Common myeloid progenitor, CD34-positive (primary cell): ENCODE data around the gene GCNA.

Experiments
- CTCF ChIA-PET: fragments of 350-600 bp; sonication (Branson Sonifier 250); formaldehyde crosslinking; loops from one replicate; lab custom pipeline; 2021; ENCODE audit warnings: antibody characterized with exemption; lab: Charles Lee
- POLR2A ChIA-PET: fragments of 350-600 bp; sonication (Branson Sonifier 250); formaldehyde crosslinking; loops from one replicate; lab custom pipeline; 2021; ENCODE audit warnings: antibody characterized with exemption; lab: Charles Lee
- DNase-seq, 3 donors: peaks; one replicate each; pipeline versions ENCODE4 v3.0.0 to v3.0.0-alpha.2; 2013
- H3K27ac ChIP-seq, 2 experiments: 1 replicate in 1 of 2; 2 replicates in 1 of 2; pipeline ENCODE4 v1.7.0; 2013; ENCODE audit warnings: inconsistent platforms in 2 of 2, low read length in 2 of 2, mild to moderate bottlenecking in 2 of 2, low read depth in 1 of 2, moderate library complexity in 1 of 2; ENCODE audit not compliant: severe bottlenecking in 2 of 2, insufficient read depth in 1 of 2, poor library complexity in 1 of 2
- H3K27me3 ChIP-seq, 5 experiments: replicated peaks in 2 of 5; 1 replicate in 3 of 5; 2 replicates in 2 of 5; pipeline versions ENCODE4 v1.6.1 to v1.7.0; 2013; ENCODE audit warnings: low read length in 4 of 5, mild to moderate bottlenecking in 2 of 5, moderate library complexity in 2 of 5, inconsistent platforms in 1 of 5; ENCODE audit not compliant: insufficient read depth in 5 of 5, control insufficient read depth in 4 of 5
- H3K36me3 ChIP-seq, 4 experiments: 1 replicate in 2 of 4; 2 replicates in 2 of 4; pipeline versions ENCODE4 v1.6.1 to v1.7.0; 2013; ENCODE audit warnings: low read length in 3 of 4, control low read depth in 1 of 4, mild to moderate bottlenecking in 1 of 4; ENCODE audit not compliant: control insufficient read depth in 4 of 4, insufficient read depth in 4 of 4
- H3K4me1 ChIP-seq, 4 experiments: 1 replicate in 3 of 4; 2 replicates in 1 of 4; pipeline versions ENCODE4 v1.6.1 to v1.7.1; 2013; ENCODE audit warnings: low read length in 3 of 4, mild to moderate bottlenecking in 3 of 4, control low read depth in 1 of 4, inconsistent platforms in 1 of 4, moderate library complexity in 1 of 4; ENCODE audit not compliant: control insufficient read depth in 4 of 4, insufficient read depth in 4 of 4; ENCODE audit errors: control extremely low read depth in 1 of 4
- H3K4me3 ChIP-seq, 7 experiments: 1 replicate in 4 of 7; 2 replicates in 3 of 7; pipeline versions ENCODE4 v1.5.1 to v1.7.0; 2013; ENCODE audit warnings: mild to moderate bottlenecking in 7 of 7, low read length in 6 of 7, moderate library complexity in 6 of 7, inconsistent platforms in 2 of 7, low read depth in 2 of 7, control low read depth in 1 of 7; ENCODE audit not compliant: insufficient read depth in 4 of 7, control insufficient read depth in 1 of 7; ENCODE audit errors: extremely low read depth in 1 of 7
- H3K9me3 ChIP-seq, 5 experiments: 1 replicate in 4 of 5; 2 replicates in 1 of 5; pipeline versions ENCODE4 v1.6.1 to v1.7.1; 2013; ENCODE audit warnings: low read length in 4 of 5, mild to moderate bottlenecking in 2 of 5, inconsistent platforms in 1 of 5, low read depth in 1 of 5, moderate library complexity in 1 of 5; ENCODE audit not compliant: control insufficient read depth in 4 of 5, insufficient read depth in 2 of 5; ENCODE audit errors: control extremely low read depth in 1 of 5
- WGBS: methylation state at CpG from one replicate; pipeline ENCODE4 v1.1.5; 2013; ENCODE audit not compliant: insufficient coverage; 5-methylcytosine and 5-hydroxymethylcytosine counted together

The GCNA gene

GRCh38 chrX:71652405-71652804, 74.2 kb downstream of the GCNA start:
- CTCF ChIA-PET: interaction anchor here (0.7 to 1.3 kb wide), 5 partner anchors 16 to 71 kb away, joined by 3 to 5 read pairs (median 3); no protein-coding TSS in a partner anchor
- no peaks in the 10 kb centered on the region for H3K9me3 ChIP-seq
- H3K27ac ChIP-seq: no peak overlapping the region
- no peak overlapping the region for H3K4me3 ChIP-seq
- DNase-seq: peak; percentile 32 to 75 (median 66)
- H3K36me3 ChIP-seq: no peaks in the 10 kb centered on the region
- H3K27me3 ChIP-seq: no peaks in the 10 kb centered on the region
- 88% methylated on average over 1 of the region's 2 CpGs for WGBS
- POLR2A ChIA-PET: no interaction called here
- H3K4me1 ChIP-seq: peaks cover 0 to 6% (median 0%) of the 10 kb centered on the region in 4 experiments

GRCh38 chrX:71653344-71653743, 75.1 kb downstream of the GCNA start:
- CTCF ChIA-PET: interaction anchor here (1.0 kb wide), 1 partner anchor 48 kb away, joined by 3 read pairs; no protein-coding TSS in a partner anchor
- POLR2A ChIA-PET: no interaction called here
- Histone ChIP-seq H3K27ac (no peak overlapping the region), H3K27me3 (no peaks in the 10 kb centered on the region), H3K4me3 (no peak overlapping the region), H3K9me3 (no peaks in the 10 kb centered on the region), H3K4me1 (peaks cover 0 to 6% (median 0%) of the 10 kb centered on the region in 4 experiments), H3K36me3 (no peaks in the 10 kb centered on the region)
- WGBS: 75% methylated on average over 1 of the region's 2 CpGs
- DNase-seq: no peak

GRCh38 chrX:71657267-71657666, 79.0 kb downstream of the GCNA start:
- H3K27me3 ChIP-seq: peaks cover 0 to 14% (median 5%) of the 10 kb centered on the region in 5 experiments
- H3K36me3 ChIP-seq: no peaks in the 10 kb centered on the region
- peaks cover 0 to 5% (median 0%) of the 10 kb centered on the region in 4 experiments for H3K4me1 ChIP-seq
- ChIA-PET CTCF (no interaction called here), POLR2A (no interaction called here)
- no peaks in the 10 kb centered on the region for H3K9me3 ChIP-seq
- no peak overlapping the region for H3K27ac ChIP-seq
- no peak overlapping the region for H3K4me3 ChIP-seq
- DNase-seq: no peak
- 66% methylated on average over 2 of the region's 4 CpGs for WGBS

- CTCF ChIA-PET: no interaction called here
Observed at GRCh38 chrX:71659342-71659741, 81.1 kb downstream of the GCNA start.

GRCh38 chrX:71659959-71660358, 81.7 kb downstream of the GCNA start:
- H3K27me3 ChIP-seq: peaks cover 0 to 14% (median 5%) of the 10 kb centered on the region in 5 experiments
- H3K4me3 ChIP-seq: no peak overlapping the region
- DNase-seq: no peak
- H3K4me1 ChIP-seq: peaks cover 0 to 12% (median 8%) of the 10 kb centered on the region in 4 experiments
- POLR2A ChIA-PET: no interaction called here
- CTCF ChIA-PET: no interaction called here
- 100% methylated on average over 3 of the region's 6 CpGs for WGBS
- no peak overlapping the region for H3K27ac ChIP-seq
- no peaks in the 10 kb centered on the region for H3K36me3 ChIP-seq
- no peaks in the 10 kb centered on the region for H3K9me3 ChIP-seq

More at GRCh38 chrX:71659342-71659741, 81.1 kb downstream of the GCNA start:
- no peak for DNase-seq
- Histone ChIP-seq H3K4me3 (no peak overlapping the region), H3K4me1 (peaks cover 0 to 12% (median 8%) of the 10 kb centered on the region in 4 experiments), H3K27me3 (peaks cover 0 to 14% (median 5%) of the 10 kb centered on the region in 5 experiments), H3K9me3 (no peaks in the 10 kb centered on the region), H3K27ac (no peak overlapping the region), H3K36me3 (no peaks in the 10 kb centered on the region)
- POLR2A ChIA-PET: no interaction called here
- 47% methylated on average over 1 of the region's 3 CpGs for WGBS

GRCh38 chrX:71660562-71661416, 82.6 kb downstream of the GCNA start:
- H3K27me3 ChIP-seq: peaks cover 0 to 14% (median 5%) of the 10 kb centered on the region in 5 experiments
- no peaks in the 10 kb centered on the region for H3K9me3 ChIP-seq
- peaks cover 0 to 12% (median 8%) of the 10 kb centered on the region in 4 experiments for H3K4me1 ChIP-seq
- no peak overlapping the region for H3K27ac ChIP-seq
- ChIA-PET POLR2A (no interaction called here), CTCF (no interaction called here)
- H3K36me3 ChIP-seq: no peaks in the 10 kb centered on the region
- no peak overlapping the region for H3K4me3 ChIP-seq
- DNase-seq: no peak
- 79% methylated on average over 12 of the region's 22 CpGs for WGBS

- H3K9me3 ChIP-seq: no peaks in the 10 kb centered on the region
- no peak overlapping the region for H3K27ac ChIP-seq
- peaks cover 0 to 12% (median 8%) of the 10 kb centered on the region in 4 experiments for H3K4me1 ChIP-seq
- no peak for DNase-seq
- ChIA-PET POLR2A (no interaction called here), CTCF (no interaction called here)
- WGBS: 79% methylated on average over 12 of the region's 12 CpGs
- peaks cover 0 to 14% (median 5%) of the 10 kb centered on the region in 5 experiments for H3K27me3 ChIP-seq
- no peak overlapping the region for H3K4me3 ChIP-seq
- H3K36me3 ChIP-seq: no peaks in the 10 kb centered on the region
Observed at GRCh38 chrX:71661919-71662318, 83.7 kb downstream of the GCNA start.
